Right atrium auricular region (tissue), 2 donors: ENCODE results near the gene PRKCE. TPM values are rescaled to one million over a fixed set of nuclear protein-coding genes. Genes with fewer than 3 reads are reported as not detected.

Experiments used
- DNase-seq: peaks from one replicate; pipeline ENCODE4 v3.0.0-alpha.2; 2019; ENCODE audit warnings: low spot score
- H3K27ac ChIP-seq, 2 donors: fragments of 200-600 bp; sonication (generic); 1 replicate in 1 of 2; 2 replicates in 1 of 2; pipeline ENCODE4 v1.5.1; 2016 to 2019
- H3K27me3 ChIP-seq, 2 donors: fragments of 200-600 bp; sonication (generic); one replicate each; pipeline versions ENCODE4 v1.5.1 to v1.6.0; 2017 to 2019
- H3K36me3 ChIP-seq: fragments of 200-600 bp; sonication (generic); one replicate; pipeline ENCODE4 v1.5.1; 2016
- H3K4me1 ChIP-seq, 2 donors: fragments of 200-600 bp; sonication (generic); one replicate each; pipeline versions ENCODE4 v1.5.1 to v1.6.0; 2017 to 2019
- H3K4me3 ChIP-seq, 2 donors: fragments of 200-600 bp; sonication (generic); 1 replicate in 1 of 2; 2 replicates in 1 of 2; pipeline ENCODE4 v1.5.1; 2017 to 2019; ENCODE audit warnings: mild to moderate bottlenecking in 1 of 2, moderate library complexity in 1 of 2
- H3K9me3 ChIP-seq, 2 donors: fragments of 200-600 bp; sonication (generic); one replicate each; pipeline ENCODE4 v1.5.1; 2019
- CTCF ChIP-seq, 2 donors: fragments of 200-600 bp; sonication (generic); IDR thresholded peaks; one replicate each; pipeline ENCODE4 v1.5.1; 2019; ENCODE audit warnings: antibody characterized with exemption in 2 of 2
- total RNA-seq, 2 donors: library from RNA; depleted of rRNA; stranded (reverse); fragments of >200 nt; gene quantifications; one replicate each; pipeline ENCODE4 v1.1.0, GENCODE V29; 2016

PRKCE gene
- total RNA-seq, 2 donors from 2014 or later: 7.2 to 11.8 TPM

DNA sequence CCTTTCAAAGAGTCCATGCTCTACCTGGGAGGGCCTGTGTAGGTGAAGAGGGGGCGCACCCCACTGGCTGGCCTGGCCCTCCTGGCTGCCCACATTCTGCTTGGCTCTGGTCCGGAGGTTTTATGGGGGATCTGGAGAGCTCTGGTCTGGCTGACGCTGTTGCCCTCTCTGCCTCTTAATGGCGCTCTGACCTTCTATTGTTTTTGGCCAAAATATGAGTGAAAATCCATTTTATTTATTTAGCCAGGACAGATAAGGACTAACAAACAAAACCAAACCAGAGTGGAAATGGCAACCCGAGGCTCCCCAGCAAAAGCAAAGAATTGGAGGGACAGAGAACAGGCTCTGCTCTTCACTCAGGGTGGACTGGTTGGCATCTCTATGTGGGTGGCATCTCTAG lies 45.7 kb downstream of the PRKCE start:
- Histone ChIP-seq H3K4me1 (peaks cover 0 to 31% of the 10 kb centered on the region in 2 donors), H3K36me3 (no peaks in the 10 kb centered on the region), H3K27ac (no peak overlapping the region), H3K4me3 (no peak overlapping the region), H3K27me3 (no peaks in the 10 kb centered on the region), H3K9me3 (no peaks in the 10 kb centered on the region)
- no peak for DNase-seq
- TF ChIP-seq CTCF (IDR thresholded peaks at IDR 0.05): no peak

DNA sequence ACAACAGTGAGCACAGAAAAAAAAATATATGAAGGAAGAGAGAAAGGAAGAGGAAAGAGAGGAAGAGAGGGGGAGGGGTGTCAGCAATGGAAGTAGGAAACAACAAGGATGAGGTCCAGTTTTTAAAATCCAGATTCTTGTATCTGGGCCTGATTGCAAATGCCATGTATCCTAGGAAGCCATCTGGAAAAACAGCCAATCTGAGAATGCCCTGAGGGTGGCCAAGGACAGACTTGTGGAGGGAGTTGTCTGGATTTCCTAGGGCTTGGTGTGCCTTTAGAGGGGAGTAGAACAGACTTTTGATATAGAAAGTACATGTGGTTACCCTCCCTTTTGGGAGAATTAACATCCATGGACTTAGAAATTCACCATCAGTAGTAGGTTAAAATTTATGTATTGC lies 47.1 kb downstream of the PRKCE start:
- H3K27ac ChIP-seq: no peak overlapping the region
- no peak for DNase-seq
- H3K4me1 ChIP-seq: peaks cover 0 to 29% of the 10 kb centered on the region in 2 donors
- no peaks in the 10 kb centered on the region for H3K36me3 ChIP-seq
- no peaks in the 10 kb centered on the region for H3K9me3 ChIP-seq
- H3K27me3 ChIP-seq: no peaks in the 10 kb centered on the region
- no peak for TF ChIP-seq CTCF (IDR thresholded peaks at IDR 0.05)
- no peak overlapping the region for H3K4me3 ChIP-seq

DNA sequence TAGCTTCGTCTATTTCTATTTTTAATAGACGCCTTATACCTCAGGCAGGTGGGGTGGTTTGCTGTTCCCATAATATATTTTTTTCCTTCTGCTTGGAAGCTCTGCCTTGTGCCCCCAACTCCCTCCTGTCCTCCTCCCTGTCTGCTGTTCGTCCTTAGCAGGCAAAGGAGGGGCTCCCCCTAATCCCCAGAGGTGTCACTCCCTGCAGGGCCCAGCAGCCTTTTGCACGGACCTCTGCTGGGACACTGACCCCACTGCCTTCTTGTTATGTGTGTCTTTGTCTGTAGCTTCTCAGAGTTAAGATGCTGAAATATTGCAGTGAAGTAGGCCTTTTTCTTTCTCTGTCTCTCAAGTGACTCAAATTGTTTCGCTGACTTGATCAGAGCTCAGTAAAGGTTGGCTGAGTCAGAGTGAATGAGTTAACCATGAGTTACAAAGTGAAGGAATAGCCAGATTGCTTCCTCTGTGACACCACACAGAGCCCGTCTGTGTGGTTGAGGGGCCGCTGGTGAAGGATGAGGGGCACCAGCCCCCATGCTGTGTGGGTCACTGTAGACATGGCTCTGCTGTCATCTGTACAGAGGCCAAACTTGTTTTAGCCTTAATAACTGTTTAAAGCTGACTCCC lies 47.7 kb downstream of the PRKCE start:
- no peak overlapping the region for H3K27ac ChIP-seq
- H3K4me3 ChIP-seq: no peak overlapping the region
- no peak for DNase-seq
- no peaks in the 10 kb centered on the region for H3K27me3 ChIP-seq
- TF ChIP-seq CTCF (IDR thresholded peaks at IDR 0.05): no peak
- H3K9me3 ChIP-seq: no peaks in the 10 kb centered on the region
- H3K4me1 ChIP-seq: peaks cover 0 to 29% of the 10 kb centered on the region in 2 donors
- H3K36me3 ChIP-seq: no peaks in the 10 kb centered on the region

DNA sequence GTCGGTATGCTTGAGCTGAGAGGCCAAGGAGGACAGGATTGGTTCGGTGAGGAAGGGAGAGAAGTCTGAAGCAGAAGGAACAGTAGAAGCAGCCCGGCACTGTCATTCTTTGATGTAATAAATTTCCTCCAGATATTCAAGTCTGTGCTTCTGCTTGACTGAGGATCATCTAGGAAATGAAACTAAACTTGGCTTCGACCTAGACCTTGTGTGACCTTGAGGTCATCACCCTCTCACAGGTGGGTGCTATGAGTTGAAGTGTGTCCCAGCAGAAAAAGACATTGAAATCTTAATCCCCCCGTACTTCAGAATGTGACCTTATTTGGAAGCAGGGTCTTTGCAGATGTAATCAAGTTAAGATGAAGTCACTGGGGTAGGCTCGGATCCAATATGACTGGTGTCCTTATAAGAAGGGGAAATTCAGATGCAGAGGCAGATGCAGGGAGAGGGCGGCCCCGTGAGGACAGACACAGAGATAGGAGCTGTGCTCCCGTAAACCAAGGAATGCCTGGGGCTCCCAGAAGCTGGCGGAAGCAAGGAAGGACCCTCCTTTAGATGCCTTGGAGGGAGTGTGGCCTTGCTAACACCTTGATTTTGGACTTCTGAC lies 49.0 kb downstream of the PRKCE start:
- Histone ChIP-seq H3K36me3 (no peaks in the 10 kb centered on the region), H3K4me1 (peaks cover 0 to 32% of the 10 kb centered on the region in 2 donors), H3K4me3 (no peak overlapping the region), H3K27ac (no peak overlapping the region), H3K27me3 (no peaks in the 10 kb centered on the region), H3K9me3 (no peaks in the 10 kb centered on the region)
- no peak for DNase-seq
- no peak for TF ChIP-seq CTCF (IDR thresholded peaks at IDR 0.05)

GRCh38 chr2:45705233-45705632 lies 53.8 kb downstream of the PRKCE start:
- Histone ChIP-seq H3K4me1 (peaks cover 0 to 29% of the 10 kb centered on the region in 2 donors), H3K4me3 (no peak overlapping the region), H3K27ac (no peak overlapping the region), H3K27me3 (no peaks in the 10 kb centered on the region), H3K9me3 (no peaks in the 10 kb centered on the region), H3K36me3 (no peaks in the 10 kb centered on the region)
- DNase-seq: no peak
- no peak for TF ChIP-seq CTCF (IDR thresholded peaks at IDR 0.05)

GRCh38 chr2:45706033-45706432 lies 54.6 kb downstream of the PRKCE start:
- no peak for TF ChIP-seq CTCF (IDR thresholded peaks at IDR 0.05)
- H3K36me3 ChIP-seq: no peaks in the 10 kb centered on the region
- no peak overlapping the region for H3K4me3 ChIP-seq
- H3K27ac ChIP-seq: no peak overlapping the region
- peaks cover 0 to 29% of the 10 kb centered on the region in 2 donors for H3K4me1 ChIP-seq
- no peaks in the 10 kb centered on the region for H3K27me3 ChIP-seq
- no peaks in the 10 kb centered on the region for H3K9me3 ChIP-seq
- DNase-seq: no peak
